Natural killer cell treated with Interleukin-12 subunit alpha and Interleukin-12 subunit beta and Interleukin-15 and Interleukin-18, amount 100 ng/mL, for 72 hours (primary cell): ENCODE data around the gene SLC39A5. TPM values are rescaled to one million over a fixed set of nuclear protein-coding genes. Genes with fewer than 3 reads are reported as not detected.

Experiments
- ATAC-seq, 2 donors: fragments of 150-1000 bp; cut with Tn5 transposase in 1 of 2; sonication (Bioruptor Pico), chemical (Tn5 transposase) in 1 of 2; 2 replicates each; pipeline ENCODE4 v1.10.0; 2021
- DNase-seq: peaks from one replicate; pipeline ENCODE4 v3.0.0; 2022; ENCODE audit warnings: low spot score
- H3K27ac Mint-ChIP-seq, 2 donors: 1 replicate in 1 of 2; 2 replicates in 1 of 2; pipeline ENCODE4 v1.8.0; 2022; ENCODE audit warnings: mixed read lengths in 2 of 2, mild to moderate bottlenecking in 1 of 2, moderate library complexity in 1 of 2
- H3K27me3 Mint-ChIP-seq, 2 donors: 1 replicate in 1 of 2; 2 replicates in 1 of 2; pipeline ENCODE4 v1.8.0; 2022; ENCODE audit warnings: mixed read lengths in 2 of 2
- H3K36me3 Mint-ChIP-seq: one replicate; pipeline ENCODE4 v1.8.0; 2022; ENCODE audit warnings: mixed read lengths
- H3K4me1 Mint-ChIP-seq, 2 donors: 1 replicate in 1 of 2; 2 replicates in 1 of 2; pipeline ENCODE4 v1.8.0; 2022; ENCODE audit warnings: low read depth in 2 of 2, mixed read lengths in 2 of 2, mild to moderate bottlenecking in 1 of 2
- H3K4me3 Mint-ChIP-seq: one replicate; pipeline ENCODE4 v1.8.0; 2022; ENCODE audit warnings: mixed read lengths
- H3K9me3 Mint-ChIP-seq: 2 replicates; pipeline ENCODE4 v1.8.0; 2022; ENCODE audit warnings: mixed read lengths
- total RNA-seq, 2 donors: library from RNA; stranded (reverse); gene quantifications; one replicate each; pipeline ENCODE4 v1.2.3, GENCODE V29; 2022

Gene SLC39A5
- total RNA-seq, 2 donors from 2014 or later = 0.50 to 1.4 TPM

- H3K36me3 Mint-ChIP-seq = peaks cover 6% of the 10 kb centered on the region
- no peak overlapping the region for H3K27ac Mint-ChIP-seq
- H3K27me3 Mint-ChIP-seq = no peaks in the 10 kb centered on the region
- no peaks in the 10 kb centered on the region for H3K9me3 Mint-ChIP-seq
- no peak overlapping the region for H3K4me3 Mint-ChIP-seq
- peaks cover 0 to 8% of the 10 kb centered on the region in 2 donors for H3K4me1 Mint-ChIP-seq
- ATAC-seq (no peak), DNase-seq (no peak)
These were observed 13.9 kb downstream of the SLC39A5 start for GRCh38 chr12:56243731-56244181.

DNA sequence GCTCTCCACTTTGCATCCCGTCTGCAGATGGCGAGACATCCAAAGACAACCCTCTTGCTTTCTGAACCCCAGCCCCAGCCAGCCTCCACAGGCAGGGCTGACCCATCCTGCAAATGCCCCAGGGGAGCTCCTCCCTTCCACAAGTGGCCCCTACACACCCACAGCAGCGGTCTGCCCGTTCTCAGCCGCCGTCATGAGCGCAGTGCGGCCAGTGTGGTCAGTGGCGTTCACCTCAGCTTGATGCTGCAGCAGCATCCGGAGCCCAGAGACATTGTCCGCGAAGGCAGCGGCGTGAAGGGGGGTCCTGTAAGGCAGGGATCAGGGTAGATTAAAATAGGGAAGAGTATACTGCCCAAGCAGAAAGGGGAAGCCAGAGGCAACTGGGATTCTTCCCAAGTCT, 14.6 kb downstream of the SLC39A5 start:
- peaks cover 0 to 8% of the 10 kb centered on the region in 2 donors for H3K4me1 Mint-ChIP-seq
- H3K27me3 Mint-ChIP-seq = no peaks in the 10 kb centered on the region
- no peak for ATAC-seq
- peaks cover 6% of the 10 kb centered on the region for H3K36me3 Mint-ChIP-seq
- H3K27ac Mint-ChIP-seq = no peak overlapping the region
- H3K9me3 Mint-ChIP-seq = no peaks in the 10 kb centered on the region
- no peak for DNase-seq
- H3K4me3 Mint-ChIP-seq = no peak overlapping the region

GRCh38 chr12:56247923-56248322, 18.1 kb downstream of the SLC39A5 start:
- Mint-ChIP-seq H3K4me1 (peaks cover 0 to 3% of the 10 kb centered on the region in 2 donors), H3K4me3 (no peak overlapping the region), H3K9me3 (no peaks in the 10 kb centered on the region), H3K27ac (no peak overlapping the region), H3K36me3 (peaks cover 6% of the 10 kb centered on the region), H3K27me3 (no peaks in the 10 kb centered on the region)
- DNase-seq = no peak
- peak in 1 of 2 donors; percentile 26 for ATAC-seq

GRCh38 chr12:56248711-56249110, 18.9 kb downstream of the SLC39A5 start:
- no peaks in the 10 kb centered on the region for H3K9me3 Mint-ChIP-seq
- ATAC-seq = no peak
- no peak for DNase-seq
- H3K27ac Mint-ChIP-seq = no peak overlapping the region
- H3K27me3 Mint-ChIP-seq = no peaks in the 10 kb centered on the region
- H3K4me1 Mint-ChIP-seq = peaks cover 0 to 3% of the 10 kb centered on the region in 2 donors
- peaks cover 6% of the 10 kb centered on the region for H3K36me3 Mint-ChIP-seq
- no peak overlapping the region for H3K4me3 Mint-ChIP-seq

DNA sequence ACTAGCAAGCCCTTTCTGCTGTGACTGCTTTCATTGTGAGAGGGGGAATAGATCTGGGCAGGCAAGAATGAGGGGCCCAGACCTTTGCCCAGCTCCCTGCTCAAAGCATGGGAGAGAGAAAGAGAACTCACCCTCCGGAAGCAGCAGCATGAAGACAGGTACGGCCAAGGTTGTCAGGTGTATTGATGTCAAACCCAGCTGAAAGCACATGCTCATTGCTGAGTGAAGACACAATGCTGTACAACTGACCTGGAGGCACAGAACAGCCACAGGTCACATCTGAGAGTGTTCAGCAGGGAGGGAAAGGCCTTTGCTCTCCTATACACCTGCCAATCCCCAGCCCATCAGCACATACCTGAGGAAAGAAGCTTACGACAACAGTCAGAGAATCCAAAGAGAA, 22.8 kb downstream of the SLC39A5 start:
- ATAC-seq (no peak), DNase-seq (no peak)
- Mint-ChIP-seq H3K36me3 (peaks cover 14% of the 10 kb centered on the region), H3K4me1 (peaks cover 7 to 11% of the 10 kb centered on the region in 2 donors), H3K4me3 (no peak overlapping the region), H3K27ac (no peak overlapping the region), H3K27me3 (no peaks in the 10 kb centered on the region), H3K9me3 (no peaks in the 10 kb centered on the region)

DNA sequence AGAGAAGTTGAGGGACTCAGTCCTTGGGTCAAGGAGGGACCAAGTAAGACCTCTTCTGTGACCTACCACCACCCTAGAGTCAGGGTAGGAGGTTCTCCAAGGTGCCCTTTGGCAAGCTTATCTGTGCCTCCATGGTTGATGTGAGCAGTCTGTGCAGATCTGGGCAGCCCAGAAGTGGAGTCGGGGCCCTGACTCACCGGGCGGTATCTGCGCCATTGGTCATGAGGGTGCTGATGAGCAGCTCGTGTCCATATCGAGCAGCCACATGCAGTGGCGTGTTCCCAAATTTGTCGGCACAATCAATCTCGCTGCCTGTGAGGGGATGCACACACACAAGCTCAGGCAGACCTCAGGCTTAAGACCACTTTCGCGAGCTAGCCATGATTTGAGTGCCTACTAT, 23.2 kb downstream of the SLC39A5 start:
- Mint-ChIP-seq H3K27ac (no peak overlapping the region), H3K27me3 (no peaks in the 10 kb centered on the region), H3K4me3 (no peak overlapping the region), H3K36me3 (peaks cover 14% of the 10 kb centered on the region), H3K4me1 (peaks cover 7 to 11% of the 10 kb centered on the region in 2 donors), H3K9me3 (no peaks in the 10 kb centered on the region)
- ATAC-seq (no peak), DNase-seq (no peak)

DNA sequence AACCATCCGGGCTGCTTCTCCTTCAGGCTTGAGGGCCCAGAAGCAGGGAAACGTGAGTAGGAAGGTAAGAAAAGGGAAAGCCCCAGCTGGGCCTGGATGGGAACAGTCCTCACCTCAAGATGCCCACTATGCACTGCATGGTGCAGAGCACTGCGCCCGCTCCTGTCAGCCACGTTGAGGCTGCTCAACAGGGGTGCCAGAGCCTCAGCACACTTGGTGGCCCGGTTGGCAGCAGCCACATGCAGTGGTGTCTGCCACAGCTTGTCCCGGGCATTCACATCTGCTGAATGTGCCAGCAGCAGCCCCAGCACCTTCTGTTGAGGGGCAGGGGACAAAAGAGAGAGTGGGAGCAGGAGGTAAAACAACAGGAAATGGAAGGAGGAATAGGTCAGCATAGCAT, 25.8 kb downstream of the SLC39A5 start:
- no peaks in the 10 kb centered on the region for H3K27me3 Mint-ChIP-seq
- ATAC-seq = no peak
- peak overlapping the region in 1 of 2 donors; percentile 16 for H3K27ac Mint-ChIP-seq
- H3K4me3 Mint-ChIP-seq = no peak overlapping the region
- H3K36me3 Mint-ChIP-seq = peaks cover 14% of the 10 kb centered on the region
- H3K9me3 Mint-ChIP-seq = no peaks in the 10 kb centered on the region
- peaks cover 15 to 17% of the 10 kb centered on the region in 2 donors for H3K4me1 Mint-ChIP-seq
- no peak for DNase-seq

- DNase-seq (no peak), ATAC-seq (no peak)
- Mint-ChIP-seq H3K4me3 (peak overlapping the region; percentile 80), H3K4me1 (peaks cover 15 to 17% of the 10 kb centered on the region in 2 donors), H3K27me3 (no peaks in the 10 kb centered on the region), H3K9me3 (no peaks in the 10 kb centered on the region), H3K36me3 (peaks cover 14% of the 10 kb centered on the region), H3K27ac (peak overlapping the region; percentile 16 to 65)
These were observed 26.6 kb downstream of the SLC39A5 start for GRCh38 chr12:56256326-56256960.

- Mint-ChIP-seq H3K4me3 (peak overlapping the region; percentile 80), H3K27ac (peak overlapping the region; percentile 16 to 65), H3K36me3 (peaks cover 14% of the 10 kb centered on the region), H3K9me3 (no peaks in the 10 kb centered on the region), H3K27me3 (no peaks in the 10 kb centered on the region), H3K4me1 (peaks cover 15 to 17% of the 10 kb centered on the region in 2 donors)
- DNase-seq (no peak), ATAC-seq (no peak)
These were observed 27.2 kb downstream of the SLC39A5 start for GRCh38 chr12:56257071-56257470.

GRCh38 chr12:56257491-56258067, 27.7 kb downstream of the SLC39A5 start:
- Mint-ChIP-seq H3K4me1 (peaks cover 15 to 17% of the 10 kb centered on the region in 2 donors), H3K4me3 (peak overlapping the region; percentile 80), H3K27me3 (no peaks in the 10 kb centered on the region), H3K9me3 (no peaks in the 10 kb centered on the region), H3K27ac (peak overlapping the region in 1 of 2 donors; percentile 65), H3K36me3 (peaks cover 14% of the 10 kb centered on the region)
- DNase-seq (no peak), ATAC-seq (peak in 1 of 2 donors; percentile 28)

GRCh38 chr12:56258068-56258819, 28.4 kb downstream of the SLC39A5 start, which contains the start of gene ANKRD52:
TSS of gene ANKRD52 (minus strand) at chr12:56258384. CDS start at chr12:56258269, 115 bp downstream.
- Mint-ChIP-seq H3K4me3 (peak within 1 kb of the TSS; percentile 89), H3K36me3 (peaks cover 14% of the 10 kb centered on the region), H3K4me1 (peaks cover 15 to 17% of the 10 kb centered on the region in 2 donors), H3K27me3 (no peaks in the 10 kb centered on the region), H3K9me3 (no peaks in the 10 kb centered on the region), H3K27ac (peak within 1 kb of the TSS; percentile 75 to 91)
- DNase-seq = peak; percentile 85
- ATAC-seq = peak; percentile 97

DNA sequence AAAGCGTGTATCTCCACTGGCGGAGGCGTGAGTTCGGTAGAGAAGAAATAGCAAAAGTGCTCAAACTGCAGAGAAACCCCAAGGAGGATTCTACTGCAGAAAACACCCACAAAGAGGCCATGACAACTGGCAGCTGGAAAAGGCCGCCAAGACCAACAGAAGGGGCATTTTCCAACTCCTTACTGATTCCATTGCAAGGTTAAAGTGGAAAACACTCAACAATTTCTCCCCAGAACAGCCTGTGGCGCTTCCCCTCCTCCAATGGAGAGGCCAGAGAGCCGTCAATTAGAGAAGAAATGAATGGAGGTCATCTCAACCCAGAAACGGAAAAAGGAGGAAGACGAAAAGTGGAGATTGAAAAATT, 29.0 kb downstream of the SLC39A5 start:
- H3K27ac Mint-ChIP-seq = peak overlapping the region; percentile 75 to 91
- DNase-seq = no peak
- H3K9me3 Mint-ChIP-seq = no peaks in the 10 kb centered on the region
- H3K27me3 Mint-ChIP-seq = no peaks in the 10 kb centered on the region
- H3K36me3 Mint-ChIP-seq = peaks cover 14% of the 10 kb centered on the region
- H3K4me3 Mint-ChIP-seq = peak overlapping the region; percentile 89
- peaks cover 15 to 17% of the 10 kb centered on the region in 2 donors for H3K4me1 Mint-ChIP-seq
- ATAC-seq = no peak

GRCh38 chr12:56260380-56260779, 30.5 kb downstream of the SLC39A5 start:
- ATAC-seq (no peak), DNase-seq (no peak)
- Mint-ChIP-seq H3K9me3 (no peaks in the 10 kb centered on the region), H3K4me1 (peaks cover 15 to 17% of the 10 kb centered on the region in 2 donors), H3K36me3 (peaks cover 7% of the 10 kb centered on the region), H3K27ac (no peak overlapping the region), H3K4me3 (no peak overlapping the region), H3K27me3 (no peaks in the 10 kb centered on the region)

DNA sequence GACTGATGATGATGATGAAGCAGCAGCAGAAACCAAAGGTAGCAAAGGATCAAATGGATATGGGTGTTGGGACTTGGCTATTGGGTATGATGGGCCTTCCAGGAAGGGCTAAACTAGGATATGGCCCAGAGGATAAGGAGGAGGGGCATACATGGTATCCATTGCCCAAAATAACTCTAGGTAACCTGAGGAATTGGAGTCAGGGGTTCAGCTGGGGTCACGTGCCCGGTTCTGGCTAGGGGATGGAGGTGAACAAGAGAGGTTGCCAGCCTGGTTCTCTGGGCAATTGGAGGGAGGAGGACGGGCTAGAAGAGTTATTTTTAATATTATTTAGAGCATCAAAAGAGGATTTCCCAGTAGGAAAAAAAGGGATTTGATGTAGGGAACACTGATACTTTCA, 31.1 kb downstream of the SLC39A5 start:
- ATAC-seq (no peak), DNase-seq (no peak)
- peaks cover 5% of the 10 kb centered on the region for H3K36me3 Mint-ChIP-seq
- peaks cover 13 to 17% of the 10 kb centered on the region in 2 donors for H3K4me1 Mint-ChIP-seq
- H3K9me3 Mint-ChIP-seq = no peaks in the 10 kb centered on the region
- no peak overlapping the region for H3K4me3 Mint-ChIP-seq
- no peak overlapping the region for H3K27ac Mint-ChIP-seq
- H3K27me3 Mint-ChIP-seq = no peaks in the 10 kb centered on the region
